ENCODE data around the gene SMDT1. TPM values are rescaled to one million over a fixed set of nuclear protein-coding genes. Genes with fewer than 3 reads are reported as not detected.
"Not testable (repeated sequence)": the region's sequence is repeated elsewhere in the genome, so short reads cannot be mapped to it uniquely, and the experiment has no call there.

Gene SMDT1
- total and polyA plus RNA-seq, 2 of the 4 experiments (the other 2 are of a cell fraction), result 2.3 to 15.7 TPM

GRCh38 chr22:42128007-42128406 lies 48.5 kb downstream of the SMDT1 start:
- H3K27ac ChIP-seq (ENCODE audit: insufficient read depth, low read length); H3K9me3 ChIP-seq (ENCODE audit: control insufficient read depth, insufficient read depth, low read length); H4K20me1 ChIP-seq (ENCODE audit: insufficient read depth, low read length); dilution Hi-C loops (cut with HindIII; ENCODE audit: low sequenced_read_pairs, unreplicated experiment); ATAC-seq (ENCODE audit: low read depth); H4K91ac ChIP-seq (ENCODE audit: insufficient read depth, low read depth, low read length); H3K9me1 ChIP-seq (ENCODE audit: insufficient read depth, low read length); POLR2A ChIA-PET (ENCODE audit: unreplicated experiment); DNase-seq; H3K4me1 ChIP-seq (ENCODE audit: control insufficient read depth, insufficient read depth, low read length); H3K4me2 ChIP-seq (ENCODE audit: low read depth, low read length); H2AK9ac ChIP-seq (replicated peaks; ENCODE audit: low read depth, low read length, poor library complexity); in situ Hi-C loops (cut with MboI; ENCODE audit: low sequenced_read_pairs); H2AFZ ChIP-seq (replicated peaks; ENCODE audit: low read length, poor library complexity); H2BK5ac ChIP-seq (ENCODE audit: low read depth, low read length, poor library complexity, severe bottlenecking); H3K79me1 ChIP-seq (ENCODE audit: low read depth in 1 of 2, low read length in 2 of 2); H3K14ac ChIP-seq (replicated peaks; ENCODE audit: low read depth, low read length); CTCF ChIA-PET; H3K36me3 ChIP-seq (ENCODE audit: control insufficient read depth, insufficient read depth, low read length); H2BK120ac ChIP-seq (ENCODE audit: low read depth, low read length); H2BK15ac ChIP-seq (ENCODE audit: low read depth, low read length); H3K27me3 ChIP-seq (ENCODE audit: control insufficient read depth, insufficient read depth, low read length); H3K4me3 ChIP-seq (ENCODE audit: insufficient read depth, low read depth, low read length); H3K56ac ChIP-seq (ENCODE audit: extremely low read depth, insufficient read depth, low read length); H2AK5ac ChIP-seq (ENCODE audit: low read depth, low read length); H3K4ac ChIP-seq (ENCODE audit: low read depth, low read length); intact Hi-C loops (cut with micrococcal nuclease); H4K5ac ChIP-seq (ENCODE audit: low read depth, low read length); H4K8ac ChIP-seq (ENCODE audit: low read depth in 2 of 2, low read length in 2 of 2); H2BK20ac ChIP-seq (ENCODE audit: low read depth, low read length); H3K18ac ChIP-seq (ENCODE audit: low read depth, low read length); H3K9ac ChIP-seq (ENCODE audit: low read depth, low read length); BruUV-seq (replicated peaks); H3K23ac ChIP-seq (ENCODE audit: low read depth, low read length): not testable (repeated sequence)
- WGBS, 2 experiments (ENCODE audit: extremely low coverage in 2 of 2, insufficient read length in 1 of 2), result 80% methylated on average over 2 of the region's 13 CpGs; no CpG with 5 or more reads in 1 of the 2 experiments

GRCh38 chr22:42128776-42129694 lies 49.5 kb downstream of the SMDT1 start:
- H4K20me1 ChIP-seq (ENCODE audit: insufficient read depth, low read length); H4K5ac ChIP-seq (ENCODE audit: low read depth, low read length); in situ Hi-C loops (cut with MboI; ENCODE audit: low sequenced_read_pairs); H3K4ac ChIP-seq (ENCODE audit: low read depth, low read length); H2BK15ac ChIP-seq (ENCODE audit: low read depth, low read length); intact Hi-C loops (cut with micrococcal nuclease); DNase-seq; ATAC-seq (ENCODE audit: low read depth); H3K4me3 ChIP-seq (ENCODE audit: insufficient read depth, low read depth, low read length); dilution Hi-C loops (cut with HindIII; ENCODE audit: low sequenced_read_pairs, unreplicated experiment); H2BK5ac ChIP-seq (ENCODE audit: low read depth, low read length, poor library complexity, severe bottlenecking); H3K18ac ChIP-seq (ENCODE audit: low read depth, low read length); H3K9me1 ChIP-seq (ENCODE audit: insufficient read depth, low read length); H3K9me3 ChIP-seq (ENCODE audit: control insufficient read depth, insufficient read depth, low read length); H3K14ac ChIP-seq (replicated peaks; ENCODE audit: low read depth, low read length); BruUV-seq (replicated peaks); H2AFZ ChIP-seq (replicated peaks; ENCODE audit: low read length, poor library complexity); H2AK5ac ChIP-seq (ENCODE audit: low read depth, low read length); H3K4me2 ChIP-seq (ENCODE audit: low read depth, low read length); H3K4me1 ChIP-seq (ENCODE audit: control insufficient read depth, insufficient read depth, low read length); H2BK20ac ChIP-seq (ENCODE audit: low read depth, low read length); H3K9ac ChIP-seq (ENCODE audit: low read depth, low read length); H2BK120ac ChIP-seq (ENCODE audit: low read depth, low read length); H4K91ac ChIP-seq (ENCODE audit: insufficient read depth, low read depth, low read length); H3K27ac ChIP-seq (ENCODE audit: insufficient read depth, low read length); H3K56ac ChIP-seq (ENCODE audit: extremely low read depth, insufficient read depth, low read length); H3K79me1 ChIP-seq (ENCODE audit: low read depth in 1 of 2, low read length in 2 of 2); H3K36me3 ChIP-seq (ENCODE audit: control insufficient read depth, insufficient read depth, low read length); CTCF ChIA-PET; H3K23ac ChIP-seq (ENCODE audit: low read depth, low read length); POLR2A ChIA-PET (ENCODE audit: unreplicated experiment); H2AK9ac ChIP-seq (replicated peaks; ENCODE audit: low read depth, low read length, poor library complexity); H4K8ac ChIP-seq (ENCODE audit: low read depth in 2 of 2, low read length in 2 of 2); H3K27me3 ChIP-seq (ENCODE audit: control insufficient read depth, insufficient read depth, low read length): not testable (repeated sequence)
- 71% methylated on average over 9 of the region's 65 CpGs; no CpG with 5 or more reads in 1 of the 2 experiments for WGBS, 2 experiments (ENCODE audit: extremely low coverage in 2 of 2, insufficient read length in 1 of 2)
